Stimulated activated CD8-positive, alpha-beta memory T cell treated with anti-CD3 and anti-CD28 coated beads, Interleukin-7, amount 100 ng/mL, for 24 hours (primary cell): Measurements from ENCODE around the gene YAF2.
A peak's percentile ranks its signal among the peaks of the same experiment; 100 is the strongest.
"Not testable (repeated sequence)": the region's sequence is repeated elsewhere in the genome, so short reads cannot be mapped to it uniquely, and the experiment has no call there.

Experiments
- DNase-seq: peaks from one replicate; pipeline ENCODE4 v3.0.0-alpha.2; 2020; ENCODE audit warnings: low read depth

Gene YAF2

GRCh38 chr12:42192686-42193085 lies 45.4 kb downstream of the YAF2 start:
- no peak for DNase-seq

- DNase-seq, result no peak
These were observed 45.8 kb downstream of the YAF2 start for GRCh38 chr12:42192258-42192657.

GRCh38 chr12:42190376-42190775 lies 47.7 kb downstream of the YAF2 start:
- no peak for DNase-seq

GRCh38 chr12:42188275-42188674 lies 49.8 kb downstream of the YAF2 start:
- DNase-seq, result not testable (repeated sequence)

- no peak for DNase-seq
These were observed 50.2 kb downstream of the YAF2 start for GRCh38 chr12:42187799-42188198.

DNA sequence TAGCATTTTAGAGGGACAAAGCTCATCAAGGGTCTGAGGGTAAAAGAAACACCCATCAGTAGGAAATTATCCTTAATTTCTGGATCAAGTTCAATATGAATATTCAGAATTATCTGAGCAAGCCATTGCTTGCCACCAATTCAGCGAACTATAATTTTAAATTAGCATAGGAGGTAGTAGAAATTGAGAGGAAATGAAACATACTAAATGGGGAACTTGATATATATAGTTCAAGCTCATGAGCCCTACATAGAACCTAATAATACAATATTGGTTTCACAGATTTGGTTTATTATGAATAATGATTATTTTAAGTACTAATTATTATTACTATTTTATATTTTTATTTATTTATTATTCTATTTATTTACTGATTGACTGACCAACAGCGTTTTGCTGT lies 51.3 kb downstream of the YAF2 start:
- DNase-seq, result no peak

DNA sequence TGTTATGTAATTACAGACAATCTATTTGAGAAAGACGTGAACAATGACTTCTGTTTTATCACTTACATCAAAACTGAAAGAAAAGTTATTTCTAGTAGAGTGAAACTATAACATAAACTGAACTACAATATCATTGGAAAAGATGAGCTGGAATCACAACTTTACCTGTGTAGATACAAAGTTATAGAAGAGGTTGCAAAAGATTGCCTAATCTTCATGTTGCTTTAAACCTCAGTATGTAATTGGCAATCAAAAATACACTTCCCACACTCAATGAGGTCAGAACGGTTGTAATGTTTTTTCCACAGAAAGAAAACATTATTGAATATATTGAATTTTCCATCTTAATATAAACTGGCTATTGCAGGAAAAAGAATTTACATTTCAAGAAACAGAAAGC lies 55.7 kb downstream of the YAF2 start:
- no peak for DNase-seq

- DNase-seq, result no peak
These were observed 57.0 kb downstream of the YAF2 start for GRCh38 chr12:42180990-42181596.

- no peak for DNase-seq
These were observed 59.9 kb downstream of the YAF2 start for GRCh38 chr12:42178101-42178500.

DNA sequence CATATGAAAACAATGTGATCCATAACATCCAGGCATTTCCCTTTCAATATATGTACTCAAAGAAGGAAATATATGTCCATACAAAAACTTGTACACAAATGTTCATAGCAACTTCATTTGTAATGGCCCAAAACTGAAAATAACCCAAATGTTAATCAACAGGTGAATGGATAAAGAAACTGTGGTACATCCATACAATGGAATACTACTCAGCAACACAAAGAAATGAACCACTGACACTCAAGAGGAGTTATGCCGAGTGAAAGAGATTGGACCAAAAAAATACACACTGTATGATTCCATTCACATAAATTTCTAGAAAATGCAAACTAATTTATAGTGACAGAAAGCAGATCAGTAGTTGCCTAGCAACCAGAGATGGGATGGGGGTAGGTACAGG lies 63.1 kb downstream of the YAF2 start:
- DNase-seq, result no peak

- DNase-seq, result no peak
These were observed 64.0 kb downstream of the YAF2 start for GRCh38 chr12:42173961-42174521.

- no peak for DNase-seq
These were observed 65.4 kb downstream of the YAF2 start for GRCh38 chr12:42172441-42173210.

DNA sequence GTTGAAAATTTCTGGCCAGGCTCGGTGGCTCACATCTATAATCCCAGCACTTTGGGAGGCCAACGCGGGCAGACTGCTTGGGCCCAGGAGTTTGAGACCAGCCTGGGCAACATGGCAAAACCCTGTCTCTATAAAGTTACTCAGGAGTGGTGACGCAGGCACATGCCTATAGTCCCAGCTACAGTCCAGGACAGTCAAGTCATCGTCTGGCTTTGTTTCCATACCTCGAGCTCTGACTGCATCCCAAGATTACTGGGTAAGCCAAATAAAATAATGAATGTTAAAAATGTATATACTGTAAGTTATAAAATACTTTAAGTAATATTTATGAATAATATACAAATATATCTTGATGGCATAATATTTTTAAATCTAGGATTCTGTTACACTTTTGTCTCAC lies 70.3 kb downstream of the YAF2 start:
- no peak for DNase-seq

DNA sequence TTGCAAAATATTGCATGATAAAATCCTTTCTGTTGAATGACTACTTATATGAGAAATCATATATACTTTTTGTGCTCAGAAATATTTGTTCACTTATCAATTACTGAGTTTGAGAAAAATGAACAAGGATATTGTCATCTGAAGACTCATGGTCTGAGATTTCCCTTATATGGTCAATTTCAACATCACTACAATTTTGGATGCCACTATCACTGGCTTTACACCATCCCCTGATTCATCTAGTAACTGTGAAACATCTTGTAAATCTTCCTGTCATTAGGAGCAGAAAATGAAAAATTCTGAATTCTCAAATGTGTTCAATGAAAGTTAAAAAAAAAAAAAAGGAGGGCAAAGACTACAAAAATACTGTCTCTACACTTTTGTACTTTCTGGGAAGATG lies 71.5 kb downstream of the YAF2 start:
- DNase-seq, result no peak

DNA sequence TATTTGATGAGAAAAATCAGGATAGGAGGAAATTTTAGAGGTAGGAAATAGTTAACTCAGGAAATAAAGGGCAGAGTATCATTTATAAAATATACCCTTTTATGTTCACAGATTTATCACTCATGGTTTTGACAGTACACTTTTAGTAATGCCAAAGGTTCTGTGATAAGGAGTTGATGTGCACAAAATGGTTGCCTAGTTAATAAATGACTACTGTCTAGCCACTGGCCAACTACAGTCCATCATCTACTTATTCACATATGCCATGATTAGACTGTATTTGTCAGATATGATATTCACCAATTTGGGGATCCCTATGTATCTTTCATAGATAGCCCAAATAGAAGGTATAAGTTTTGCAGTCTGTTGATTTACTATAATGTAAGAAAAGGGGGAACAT lies 74.1 kb downstream of the YAF2 start:
- no peak for DNase-seq

DNA sequence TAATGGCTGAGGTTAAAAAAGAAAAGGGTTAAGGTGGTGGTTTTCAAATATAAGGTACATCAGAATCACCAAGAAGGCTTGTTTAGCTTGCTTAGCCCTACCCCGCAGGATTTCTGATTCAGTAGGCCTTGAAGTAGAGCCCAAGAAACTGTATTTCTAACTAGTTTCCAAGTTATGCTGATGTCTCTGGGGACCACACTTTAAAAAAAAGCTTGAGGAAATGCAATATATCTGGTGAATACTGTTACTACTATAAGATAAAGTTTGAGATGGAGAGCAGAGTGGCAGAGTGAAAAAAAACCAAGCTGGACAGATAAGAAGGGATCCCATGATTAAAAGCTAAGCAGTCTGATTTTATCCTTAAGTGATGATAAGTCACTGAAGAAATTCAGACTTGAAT lies 75.1 kb downstream of the YAF2 start:
- no peak for DNase-seq

DNA sequence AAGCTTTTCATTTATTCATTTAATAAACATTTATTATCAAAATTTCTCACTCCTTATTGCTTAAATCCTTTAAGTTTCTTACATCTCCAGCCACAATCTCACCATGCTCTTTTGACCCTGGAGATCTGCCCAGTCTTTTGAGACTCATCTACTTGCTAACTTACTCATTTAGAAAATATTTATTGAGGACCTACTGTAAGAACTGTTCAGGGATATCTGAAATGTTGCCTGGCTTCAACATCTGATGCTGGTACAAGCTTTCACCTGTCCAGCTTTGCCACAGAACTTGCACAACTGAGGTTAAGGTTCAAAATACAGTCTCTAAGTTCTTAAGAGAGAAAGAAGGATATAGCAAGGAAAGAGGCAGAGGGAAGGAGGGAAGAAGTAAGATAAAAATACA lies 75.9 kb downstream of the YAF2 start:
- no peak for DNase-seq

- no peak for DNase-seq
These were observed 76.5 kb downstream of the YAF2 start for GRCh38 chr12:42161529-42161928.

DNA sequence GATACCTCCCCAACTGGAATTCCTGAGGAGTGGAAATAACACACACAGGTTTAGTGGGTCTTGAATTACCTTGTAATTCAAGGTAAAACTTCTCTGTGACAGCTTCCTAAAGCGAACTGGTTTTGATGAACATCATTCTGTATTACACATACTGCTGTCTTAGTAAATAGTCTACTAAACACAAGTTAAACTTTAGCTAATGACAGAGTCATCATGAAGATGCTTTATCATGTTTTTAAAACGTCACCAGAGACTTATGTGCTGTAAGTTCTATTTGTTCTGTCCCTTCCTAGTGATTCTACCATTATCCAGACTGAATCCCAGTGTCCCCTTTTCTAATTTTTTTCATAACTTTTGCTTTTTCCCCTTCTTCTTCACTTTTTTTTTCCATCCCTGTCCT lies 81.8 kb downstream of the YAF2 start:
- DNase-seq, result no peak

- no peak for DNase-seq
These were observed 92.4 kb downstream of the YAF2 start for GRCh38 chr12:42145552-42146215.

GRCh38 chr12:42145197-42145549 lies 92.9 kb downstream of the YAF2 start:
- no peak for DNase-seq

DNA sequence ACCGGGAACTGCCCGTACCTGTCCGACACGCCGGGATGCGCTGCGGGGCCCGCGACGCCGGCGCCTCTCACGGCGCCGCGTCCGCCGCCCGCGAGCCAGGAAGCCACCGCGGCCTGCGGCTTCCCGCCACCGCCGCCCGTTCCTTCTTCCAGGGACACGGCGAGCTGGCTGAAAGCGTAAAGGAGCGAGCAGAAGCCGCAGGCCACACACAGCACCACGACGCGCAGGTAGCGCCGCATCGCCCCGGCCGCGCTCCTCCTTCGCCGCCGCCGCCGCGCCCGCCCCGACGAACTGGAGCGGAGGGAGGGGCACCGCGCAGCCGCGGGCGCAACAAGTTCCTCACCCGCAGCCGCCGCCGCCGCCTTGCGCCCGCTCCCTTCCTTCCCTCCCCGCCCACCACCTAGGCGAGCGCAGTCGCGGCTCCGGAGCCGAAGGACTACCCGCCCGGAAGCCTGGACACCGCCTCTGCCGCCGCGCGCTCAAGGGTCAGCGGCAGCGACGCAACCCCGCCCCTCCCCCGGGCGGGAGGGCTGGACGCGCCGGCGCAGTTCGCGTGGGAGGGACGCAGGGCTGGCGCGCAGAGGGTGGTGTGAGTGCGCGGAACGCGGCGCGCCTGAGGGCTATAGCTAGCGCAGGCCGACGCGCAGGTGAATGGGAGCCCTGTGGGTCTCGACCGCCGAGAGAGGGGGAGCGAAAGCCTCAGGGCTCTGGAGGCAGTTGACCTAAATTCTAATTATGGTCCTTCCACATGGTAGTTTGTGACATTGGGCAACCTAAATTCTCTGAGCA lies 93.4 kb downstream of the YAF2 start, which contains the start of gene GXYLT1:
Gene GXYLT1 (minus strand): TSS at position 467 of the 789 bp plus-strand sequence. CDS start 228 bp downstream, at position 239.
- peak; percentile 57 for DNase-seq

DNA sequence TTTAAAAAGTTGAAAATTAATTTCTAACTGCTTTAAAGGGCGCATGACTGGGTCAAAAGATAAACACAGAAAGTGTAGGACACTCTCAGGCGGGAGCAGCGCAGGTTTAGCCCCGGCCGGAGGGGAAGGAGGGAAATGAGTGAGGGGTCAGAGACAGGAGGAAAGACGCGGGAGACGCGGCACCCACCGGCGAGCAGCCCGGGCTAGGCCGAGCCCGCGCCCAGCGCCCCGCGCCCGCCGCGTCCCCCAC lies 94.0 kb downstream of the YAF2 start:
- DNase-seq, result no peak
